AML-193 (cell line): Measurements from ENCODE around the gene ATXN2L.
A peak's percentile ranks its signal among the peaks of the same experiment; 100 is the strongest.
"Not testable (repeated sequence)": the region's sequence is repeated elsewhere in the genome, so short reads cannot be mapped to it uniquely, and the experiment has no call there.

Experiments used
- DNase-seq, 2 experiments: peaks; one replicate each; lab custom pipeline; 2025; lab: John Stamatoyannopoulos, UW

The ATXN2L gene, protein sequence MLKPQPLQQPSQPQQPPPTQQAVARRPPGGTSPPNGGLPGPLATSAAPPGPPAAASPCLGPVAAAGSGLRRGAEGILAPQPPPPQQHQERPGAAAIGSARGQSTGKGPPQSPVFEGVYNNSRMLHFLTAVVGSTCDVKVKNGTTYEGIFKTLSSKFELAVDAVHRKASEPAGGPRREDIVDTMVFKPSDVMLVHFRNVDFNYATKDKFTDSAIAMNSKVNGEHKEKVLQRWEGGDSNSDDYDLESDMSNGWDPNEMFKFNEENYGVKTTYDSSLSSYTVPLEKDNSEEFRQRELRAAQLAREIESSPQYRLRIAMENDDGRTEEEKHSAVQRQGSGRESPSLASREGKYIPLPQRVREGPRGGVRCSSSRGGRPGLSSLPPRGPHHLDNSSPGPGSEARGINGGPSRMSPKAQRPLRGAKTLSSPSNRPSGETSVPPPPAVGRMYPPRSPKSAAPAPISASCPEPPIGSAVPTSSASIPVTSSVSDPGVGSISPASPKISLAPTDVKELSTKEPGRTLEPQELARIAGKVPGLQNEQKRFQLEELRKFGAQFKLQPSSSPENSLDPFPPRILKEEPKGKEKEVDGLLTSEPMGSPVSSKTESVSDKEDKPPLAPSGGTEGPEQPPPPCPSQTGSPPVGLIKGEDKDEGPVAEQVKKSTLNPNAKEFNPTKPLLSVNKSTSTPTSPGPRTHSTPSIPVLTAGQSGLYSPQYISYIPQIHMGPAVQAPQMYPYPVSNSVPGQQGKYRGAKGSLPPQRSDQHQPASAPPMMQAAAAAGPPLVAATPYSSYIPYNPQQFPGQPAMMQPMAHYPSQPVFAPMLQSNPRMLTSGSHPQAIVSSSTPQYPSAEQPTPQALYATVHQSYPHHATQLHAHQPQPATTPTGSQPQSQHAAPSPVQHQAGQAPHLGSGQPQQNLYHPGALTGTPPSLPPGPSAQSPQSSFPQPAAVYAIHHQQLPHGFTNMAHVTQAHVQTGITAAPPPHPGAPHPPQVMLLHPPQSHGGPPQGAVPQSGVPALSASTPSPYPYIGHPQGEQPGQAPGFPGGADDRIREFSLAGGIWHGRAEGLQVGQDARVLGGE

DNA sequence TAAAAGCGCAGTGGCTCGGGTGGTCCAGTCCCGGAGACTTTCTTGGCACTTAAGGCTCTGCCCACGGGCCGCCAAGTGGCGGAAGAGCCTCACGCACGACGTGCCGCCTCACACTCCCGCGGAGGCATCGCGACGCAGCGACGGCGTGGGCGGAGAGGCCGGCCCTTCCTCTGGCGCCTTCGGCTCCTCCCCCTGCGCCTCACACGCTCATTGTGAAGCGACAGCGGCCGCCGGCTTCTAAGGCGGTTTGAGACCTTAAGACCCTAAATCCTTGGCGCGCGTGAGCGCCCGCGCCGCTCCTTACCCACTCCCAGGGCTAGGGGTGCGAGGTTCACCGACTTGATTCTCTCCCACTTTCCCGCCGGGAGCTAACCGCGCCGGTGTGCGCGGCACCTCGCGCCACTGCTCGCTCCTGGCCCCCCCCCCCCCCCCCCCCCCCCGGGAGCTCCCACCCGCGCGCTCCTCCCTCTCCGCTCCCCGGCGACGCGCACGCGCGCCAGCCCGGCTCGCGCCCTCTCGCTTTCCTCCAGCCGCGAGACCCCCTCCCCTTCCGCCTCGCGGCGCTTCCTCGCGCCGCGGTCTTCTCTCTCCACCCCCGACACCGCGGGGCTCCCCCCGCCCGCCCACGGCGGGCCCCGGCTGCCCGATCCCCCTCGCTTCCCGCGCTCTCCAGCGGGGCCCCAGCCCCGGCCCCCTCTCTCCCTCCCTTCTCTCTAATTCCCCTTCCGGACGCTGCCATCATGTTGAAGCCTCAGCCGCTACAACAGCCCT lies at the start of gene ATXN2L:
Gene ATXN2L (plus strand): TSS at position 480 of the 771 bp plus-strand sequence. CDS start 261 bp downstream, at position 741.
- peak; percentile 81 to 83 for DNase-seq

DNA sequence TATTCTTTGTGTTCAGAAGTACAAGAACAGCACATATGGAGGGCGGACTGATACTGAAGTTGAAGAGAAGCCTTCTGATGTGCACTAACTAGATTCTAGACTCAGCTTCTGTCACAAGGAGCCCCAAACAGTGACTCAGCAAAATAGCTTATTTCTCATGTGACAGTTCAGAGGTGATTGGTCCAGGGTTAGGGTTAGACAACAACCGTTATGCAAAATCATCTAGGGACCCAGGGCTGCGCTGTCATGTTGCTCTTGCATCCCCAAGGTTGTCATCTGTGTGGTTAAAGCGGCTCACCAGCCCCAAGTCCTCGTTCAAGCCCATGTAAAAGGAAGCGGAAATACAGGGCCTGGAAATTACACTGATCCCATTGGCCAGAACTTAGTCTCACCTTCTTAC lies 41.1 kb upstream of the ATXN2L start:
- DNase-seq: not testable (repeated sequence)

DNA sequence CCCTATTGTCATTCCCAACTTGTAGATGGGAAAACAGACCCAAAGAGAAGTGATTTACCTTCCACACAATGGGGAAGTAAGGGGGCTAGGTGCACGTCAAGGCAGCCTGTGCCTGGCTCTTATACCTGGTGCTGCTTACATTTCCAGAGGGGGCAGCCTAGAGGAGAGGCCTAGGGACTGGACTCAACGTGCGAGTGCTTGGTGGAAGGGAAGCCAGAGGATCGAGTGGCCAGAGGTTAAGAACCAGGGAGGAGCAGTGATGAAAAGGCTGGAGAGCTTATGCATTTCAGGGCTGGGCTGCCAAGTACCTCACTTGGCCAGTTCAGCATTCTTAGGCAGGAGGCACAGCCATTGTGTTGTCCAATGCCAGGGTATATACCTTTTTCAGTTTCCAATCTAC lies 40.4 kb upstream of the ATXN2L start:
- not testable (repeated sequence) for DNase-seq

DNA sequence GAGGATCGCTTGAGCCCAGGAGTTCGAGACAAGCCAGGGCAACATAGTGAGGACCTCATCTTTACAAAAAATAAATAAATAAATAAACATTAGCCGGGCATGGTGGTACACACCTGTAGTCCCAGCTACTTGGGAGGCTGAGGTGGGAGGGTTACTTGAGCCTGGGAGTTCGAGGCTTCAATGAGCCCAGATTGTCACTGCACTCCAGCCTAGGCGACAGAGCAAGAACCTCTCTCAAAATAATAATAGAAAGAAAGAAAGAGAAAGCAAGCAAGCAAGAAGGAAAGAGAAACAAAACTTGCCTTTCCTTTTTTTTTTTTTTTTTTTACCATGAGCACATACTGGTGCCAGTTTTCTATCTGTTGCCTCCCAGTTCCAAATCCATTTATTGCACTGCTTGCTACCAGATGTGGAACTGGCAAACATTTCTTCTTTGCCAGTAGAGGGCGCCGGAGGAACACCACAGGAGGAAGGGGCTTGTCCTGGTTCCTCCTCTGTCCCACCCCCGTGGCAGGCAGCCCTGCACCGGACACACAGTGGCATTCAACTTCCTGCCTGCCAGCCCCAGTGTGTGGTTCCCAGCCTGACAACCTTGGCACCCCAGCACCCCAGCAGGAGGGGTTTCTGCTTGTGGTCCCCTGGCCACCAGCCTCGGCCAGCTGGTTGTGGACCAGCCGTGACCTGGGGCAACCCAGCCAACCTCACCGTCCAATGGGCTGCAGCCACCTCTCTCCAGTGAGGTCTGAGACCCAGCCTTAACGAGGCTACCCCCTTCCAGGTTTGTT lies 20.4 kb upstream of the ATXN2L start:
- peak; percentile 73 to 82 for DNase-seq

DNA sequence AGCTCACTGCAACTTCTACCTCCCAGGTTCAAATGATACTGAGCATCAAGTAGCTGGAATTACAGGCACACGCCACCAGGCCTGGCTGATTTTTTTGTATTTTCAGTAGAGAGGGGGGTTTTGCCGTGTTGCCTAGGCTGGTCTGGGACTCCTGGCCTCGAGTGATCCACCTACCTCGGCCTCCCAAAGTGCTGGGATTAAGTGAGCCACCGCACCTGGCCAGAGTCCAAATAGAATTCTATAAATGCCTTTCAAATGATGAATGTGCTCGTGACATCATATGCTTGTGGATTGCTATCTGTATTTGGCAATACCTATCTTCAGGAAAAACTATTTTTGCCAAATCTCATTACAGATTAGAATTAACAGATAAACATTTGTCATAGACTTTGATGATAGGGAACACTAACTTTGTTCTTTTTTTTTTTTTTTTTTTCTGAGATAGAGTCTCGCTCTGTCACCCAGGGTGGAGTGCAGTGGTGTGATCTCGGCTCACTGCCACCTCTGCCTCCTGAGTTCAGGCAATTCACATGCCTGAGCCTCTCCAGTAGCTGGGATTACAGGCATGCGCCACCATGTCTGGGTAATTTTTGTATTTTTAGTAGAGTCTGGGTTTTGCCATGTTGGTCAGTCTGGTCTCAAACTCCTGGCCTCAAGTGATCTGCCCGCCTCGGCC lies 15.2 kb upstream of the ATXN2L start:
- not testable (repeated sequence) for DNase-seq

DNA sequence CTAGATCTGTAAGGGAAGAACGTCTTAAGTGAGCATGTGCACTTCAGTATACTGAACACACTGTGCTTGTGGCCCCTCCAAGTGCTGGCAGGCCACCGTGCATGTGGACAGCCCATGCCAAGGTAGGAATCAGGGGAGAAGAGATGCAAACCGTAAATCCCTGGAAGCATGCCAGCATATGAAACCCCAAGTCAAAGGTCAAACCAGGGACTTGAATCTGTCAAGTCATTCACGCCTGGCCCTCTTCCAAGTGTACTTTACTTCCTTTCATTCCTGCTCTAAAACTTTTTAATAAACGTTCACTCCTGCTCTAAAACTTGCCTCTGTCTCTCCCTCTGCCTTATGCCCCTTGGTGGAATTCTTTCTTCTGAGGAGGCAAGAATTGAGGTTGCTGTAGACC lies 2.8 kb upstream of the ATXN2L start:
- no peak for DNase-seq

DNA sequence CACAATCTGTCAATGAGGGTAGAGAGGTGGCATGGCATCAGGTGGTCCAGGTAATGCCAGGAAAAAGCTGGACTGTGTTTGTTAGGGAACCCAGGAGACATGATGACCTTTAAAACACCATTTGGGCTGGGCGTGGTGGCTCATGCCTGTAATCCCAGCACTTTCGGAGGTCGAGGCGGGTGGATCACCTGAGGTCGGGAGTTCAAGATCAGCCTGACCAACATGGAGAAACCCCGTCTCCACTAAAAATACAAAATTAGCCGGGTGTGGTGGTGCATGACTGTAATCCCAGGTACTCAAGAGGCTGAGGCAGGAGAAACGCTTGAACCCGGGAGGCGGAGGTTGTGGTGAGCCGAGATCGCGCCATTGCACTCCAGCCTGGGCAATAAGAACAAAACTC lies 2.3 kb upstream of the ATXN2L start:
- DNase-seq: not testable (repeated sequence)

DNA sequence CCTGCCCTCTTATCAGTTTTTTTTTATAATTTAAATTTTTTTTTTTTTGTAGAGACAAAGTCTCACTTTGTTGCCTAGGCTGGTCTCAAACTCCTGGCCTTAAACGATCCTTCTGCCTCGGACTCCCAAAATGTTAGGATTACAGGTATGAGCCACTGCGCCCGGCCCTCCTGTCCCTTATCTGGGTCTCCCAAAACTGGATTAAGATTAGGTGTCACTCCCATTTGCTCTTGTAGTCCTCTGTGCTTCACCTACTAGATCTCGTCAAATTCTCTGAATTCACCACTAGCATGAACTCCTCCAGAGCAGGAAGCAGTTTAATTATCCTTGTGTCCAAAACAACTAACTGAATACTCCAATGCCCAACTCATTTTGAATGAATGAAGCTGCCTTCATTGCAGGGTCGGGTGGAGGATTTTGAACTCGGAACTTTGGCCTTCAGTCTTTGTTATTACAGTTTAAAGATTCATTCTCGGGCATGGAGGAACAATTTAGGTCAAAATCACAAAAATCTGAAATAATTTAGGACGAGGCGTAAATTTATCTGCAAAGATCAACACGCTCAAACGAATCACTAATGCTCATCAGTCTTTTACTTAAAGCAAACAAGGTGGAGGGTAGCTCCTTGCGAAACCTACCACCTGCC lies 802 bp upstream of the ATXN2L start:
- DNase-seq: no peak

DNA sequence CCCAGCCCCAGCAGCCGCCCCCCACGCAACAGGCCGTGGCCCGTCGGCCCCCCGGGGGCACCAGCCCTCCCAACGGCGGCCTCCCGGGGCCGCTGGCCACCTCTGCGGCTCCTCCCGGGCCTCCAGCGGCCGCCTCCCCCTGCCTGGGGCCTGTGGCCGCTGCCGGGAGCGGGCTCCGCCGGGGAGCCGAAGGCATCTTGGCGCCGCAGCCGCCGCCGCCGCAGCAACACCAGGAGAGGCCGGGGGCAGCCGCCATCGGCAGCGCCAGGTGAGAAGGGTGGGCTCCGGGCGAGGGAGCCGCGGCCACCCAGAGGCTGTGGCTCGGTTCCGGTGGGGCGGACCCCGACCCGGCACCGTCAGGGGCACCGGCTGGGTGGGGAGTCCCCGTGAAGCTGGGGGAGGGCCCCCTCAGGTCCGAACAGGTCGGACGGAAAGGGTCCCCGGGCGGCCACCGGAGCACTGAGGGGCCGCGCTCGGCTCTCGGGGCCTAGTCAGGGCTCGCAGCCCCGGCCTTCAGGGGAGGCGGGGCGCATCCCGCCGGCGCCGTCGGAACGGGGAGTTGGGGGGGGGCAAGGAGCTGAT lies 583 bp downstream of the ATXN2L start:
- no peak for DNase-seq

DNA sequence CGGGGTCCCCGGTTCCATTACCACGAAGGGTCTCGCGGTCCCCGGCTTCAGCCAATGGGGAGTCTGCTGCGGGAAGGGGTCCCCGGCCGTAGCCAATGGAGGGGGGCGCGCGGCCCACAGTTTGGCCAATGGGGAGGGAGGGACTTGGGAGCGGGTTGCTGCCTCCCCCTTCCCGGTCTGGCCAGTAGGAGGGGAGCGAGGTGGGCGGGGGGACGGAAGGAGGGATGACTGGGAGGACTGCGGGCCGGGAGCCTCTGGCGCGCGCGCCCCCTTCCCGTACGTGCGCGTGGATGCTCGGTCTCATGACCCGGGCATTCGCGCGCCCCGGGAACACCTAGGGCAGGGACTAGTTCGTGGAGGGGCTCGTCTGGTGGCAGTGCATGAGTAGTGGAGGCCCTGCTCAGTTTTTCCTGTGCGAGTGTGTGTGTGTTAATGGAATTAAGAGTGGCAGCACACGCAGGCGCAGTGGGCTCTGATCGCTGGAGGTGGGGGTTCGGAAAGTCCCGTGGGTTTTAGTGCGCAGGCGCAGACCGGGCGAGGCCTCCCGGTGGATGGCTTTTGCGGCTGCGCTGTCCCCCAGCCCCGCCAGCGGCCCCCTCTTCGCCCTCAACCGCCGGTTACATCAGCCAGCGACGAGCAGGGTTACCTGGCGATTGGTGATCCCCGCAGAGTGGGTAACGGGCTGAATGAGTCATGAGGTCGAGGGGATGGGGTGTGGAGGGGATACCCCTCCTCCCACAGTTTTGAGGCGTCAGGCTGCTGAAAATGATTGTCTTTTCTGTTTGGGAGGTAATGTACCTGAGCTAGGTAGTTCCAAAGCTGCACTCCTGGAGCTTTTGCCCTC lies 1.3 kb downstream of the ATXN2L start:
- DNase-seq: peak; percentile 82 to 89

DNA sequence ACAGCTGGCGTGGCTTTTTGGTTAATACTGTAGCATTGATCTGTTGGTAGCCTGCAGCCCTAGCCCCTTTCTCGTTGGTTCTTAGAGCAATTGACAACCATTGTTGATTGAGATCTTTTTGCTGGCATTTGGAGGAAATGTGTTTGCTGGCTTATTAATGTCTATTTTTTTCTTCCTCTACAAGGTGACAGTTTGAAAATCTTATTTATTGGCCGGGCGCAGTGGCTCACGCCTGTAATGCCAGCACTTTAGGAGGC lies 1.8 kb downstream of the ATXN2L start:
- no peak for DNase-seq

DNA sequence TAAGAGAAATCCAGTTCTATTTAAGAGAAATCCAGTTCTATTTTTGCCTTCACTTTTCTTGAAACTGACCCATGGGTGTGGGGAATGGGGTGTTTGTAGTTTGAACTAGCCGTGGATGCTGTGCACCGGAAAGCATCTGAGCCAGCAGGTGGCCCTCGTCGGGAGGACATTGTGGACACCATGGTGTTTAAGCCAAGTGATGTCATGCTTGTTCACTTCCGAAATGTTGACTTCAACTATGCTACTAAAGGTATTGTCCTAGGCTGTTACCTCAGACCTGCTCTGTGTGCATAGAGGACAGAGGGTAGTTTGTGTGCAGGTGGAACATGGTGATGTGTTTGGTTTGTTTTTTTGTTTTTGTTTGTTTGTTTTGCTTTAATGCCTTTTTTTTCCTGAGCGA lies 3.3 kb downstream of the ATXN2L start:
- DNase-seq: no peak

DNA sequence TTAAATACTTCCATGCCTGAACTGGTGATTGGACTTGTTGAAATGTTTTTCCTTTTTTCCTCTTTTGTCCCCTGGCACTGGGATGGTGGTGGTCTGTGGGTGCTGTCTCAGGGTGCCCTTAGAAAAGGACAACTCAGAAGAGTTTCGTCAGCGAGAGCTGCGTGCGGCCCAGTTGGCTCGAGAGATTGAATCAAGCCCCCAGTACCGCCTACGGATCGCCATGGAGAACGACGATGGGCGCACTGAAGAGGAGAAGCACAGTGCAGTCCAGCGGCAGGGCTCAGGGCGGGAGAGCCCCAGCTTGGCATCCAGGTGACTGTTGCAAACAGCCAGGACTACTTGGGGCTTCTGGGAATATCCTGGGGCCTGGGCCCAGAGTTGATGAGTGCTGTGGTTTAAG lies 6.9 kb downstream of the ATXN2L start:
- no peak for DNase-seq

DNA sequence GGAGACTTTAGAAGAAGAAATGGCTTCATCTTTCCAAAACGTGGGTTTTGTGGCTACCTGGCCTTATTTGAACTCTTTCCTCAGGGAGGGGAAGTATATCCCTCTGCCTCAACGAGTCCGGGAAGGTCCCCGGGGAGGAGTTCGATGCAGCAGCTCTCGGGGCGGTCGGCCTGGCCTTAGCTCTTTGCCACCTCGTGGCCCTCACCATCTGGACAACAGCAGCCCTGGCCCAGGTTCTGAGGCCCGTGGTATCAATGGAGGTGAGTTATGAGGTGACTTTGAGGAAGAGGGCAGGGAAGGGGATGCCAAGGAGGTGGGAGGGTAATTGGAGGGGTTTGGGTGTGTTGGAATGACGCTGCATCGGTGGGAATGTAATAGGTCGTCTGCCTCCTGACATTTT lies 7.7 kb downstream of the ATXN2L start:
- no peak for DNase-seq

DNA sequence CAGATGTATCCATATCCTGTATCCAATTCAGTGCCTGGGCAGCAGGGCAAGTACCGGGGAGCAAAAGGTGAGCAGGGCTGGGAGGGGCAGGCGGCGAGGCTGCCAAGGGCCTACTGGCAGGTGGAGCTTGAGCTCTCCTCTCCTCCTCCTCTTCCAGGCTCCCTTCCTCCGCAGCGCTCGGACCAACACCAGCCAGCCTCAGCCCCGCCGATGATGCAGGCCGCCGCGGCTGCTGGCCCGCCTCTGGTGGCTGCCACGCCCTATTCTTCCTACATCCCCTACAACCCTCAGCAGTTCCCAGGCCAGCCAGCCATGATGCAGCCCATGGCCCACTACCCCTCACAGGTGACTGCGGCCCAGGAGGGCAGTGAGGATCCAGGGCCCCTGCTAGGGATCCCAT lies 11.6 kb downstream of the ATXN2L start:
- no peak for DNase-seq

DNA sequence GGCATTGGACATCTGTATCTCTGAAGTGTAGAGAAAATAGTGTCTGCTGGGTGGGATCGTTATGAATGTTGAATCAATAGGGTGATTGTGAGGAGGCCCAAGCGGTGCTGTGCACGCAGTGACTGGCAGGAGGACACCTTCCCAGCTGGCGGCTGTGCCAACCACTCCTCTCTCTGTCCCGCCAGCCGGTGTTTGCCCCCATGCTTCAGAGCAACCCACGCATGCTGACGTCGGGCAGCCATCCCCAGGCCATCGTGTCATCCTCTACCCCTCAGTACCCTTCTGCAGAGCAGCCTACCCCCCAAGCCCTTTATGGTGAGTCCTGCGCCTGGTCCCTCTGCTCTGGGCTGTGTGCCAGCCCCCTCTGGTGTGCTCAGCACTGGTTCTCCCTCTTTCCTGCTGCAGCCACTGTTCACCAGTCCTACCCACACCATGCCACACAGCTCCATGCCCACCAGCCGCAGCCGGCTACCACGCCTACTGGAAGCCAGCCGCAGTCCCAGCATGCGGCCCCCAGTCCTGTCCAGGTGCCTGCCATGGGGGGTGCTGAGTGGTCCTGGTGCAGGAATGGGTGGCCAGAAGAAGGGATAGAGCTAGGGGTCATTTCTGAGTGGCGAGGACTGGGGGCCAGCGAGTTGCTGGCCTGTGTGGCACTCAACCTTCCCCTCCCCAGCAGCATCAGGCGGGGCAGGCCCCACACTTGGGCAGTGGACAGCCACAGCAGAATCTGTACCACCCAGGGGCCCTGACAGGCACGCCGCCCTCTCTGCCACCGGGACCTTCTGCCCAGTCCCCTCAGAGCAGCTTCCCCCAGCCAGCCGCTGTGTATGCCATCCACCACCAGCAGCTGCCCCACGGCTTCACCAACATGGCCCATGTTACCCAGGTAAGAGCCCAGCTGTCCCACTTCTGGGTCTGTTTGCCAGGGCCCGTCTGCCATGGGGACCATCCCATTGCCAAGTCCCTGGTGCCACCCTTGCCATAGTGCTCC lies 12.4 kb downstream of the ATXN2L start:
- DNase-seq: no peak

DNA sequence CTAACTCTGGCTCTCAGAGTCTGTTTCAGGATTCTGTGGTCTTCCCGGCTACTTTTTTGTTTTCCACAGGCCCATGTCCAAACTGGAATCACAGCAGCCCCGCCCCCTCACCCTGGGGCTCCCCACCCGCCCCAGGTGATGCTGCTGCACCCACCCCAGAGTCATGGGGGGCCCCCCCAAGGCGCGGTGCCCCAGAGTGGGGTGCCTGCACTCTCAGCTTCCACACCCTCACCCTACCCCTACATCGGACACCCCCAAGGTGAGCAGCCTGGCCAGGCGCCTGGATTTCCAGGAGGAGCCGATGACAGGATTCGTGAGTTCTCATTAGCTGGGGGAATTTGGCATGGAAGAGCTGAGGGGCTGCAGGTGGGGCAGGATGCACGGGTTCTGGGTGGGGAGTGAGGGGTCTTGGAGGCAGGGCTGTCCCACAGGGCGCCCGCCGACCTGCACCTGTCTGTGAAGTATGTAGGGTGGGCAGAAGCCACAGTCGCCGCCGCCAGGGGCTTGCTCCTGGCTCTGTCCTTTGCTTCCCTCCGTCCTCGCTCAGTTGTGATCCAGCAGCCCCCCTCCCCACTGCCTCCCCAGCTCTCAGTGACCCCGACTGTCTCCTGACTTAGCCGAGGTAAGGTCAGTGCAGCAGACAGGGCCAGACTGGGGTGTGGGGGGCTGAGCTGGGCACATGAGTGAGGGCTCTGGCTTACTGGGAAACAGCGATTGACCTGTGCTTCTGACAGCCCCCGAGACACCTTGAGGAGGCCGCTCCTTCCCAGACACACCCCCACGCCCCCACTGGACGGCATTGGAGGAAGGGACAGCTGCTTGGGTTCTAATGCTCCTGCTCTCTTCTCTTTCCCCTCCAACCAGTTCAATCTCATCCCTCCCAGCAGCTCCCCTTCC lies 13.3 kb downstream of the ATXN2L start:
- DNase-seq: no peak
